ENCODE measurements around the gene SERPINF2.

DNA sequence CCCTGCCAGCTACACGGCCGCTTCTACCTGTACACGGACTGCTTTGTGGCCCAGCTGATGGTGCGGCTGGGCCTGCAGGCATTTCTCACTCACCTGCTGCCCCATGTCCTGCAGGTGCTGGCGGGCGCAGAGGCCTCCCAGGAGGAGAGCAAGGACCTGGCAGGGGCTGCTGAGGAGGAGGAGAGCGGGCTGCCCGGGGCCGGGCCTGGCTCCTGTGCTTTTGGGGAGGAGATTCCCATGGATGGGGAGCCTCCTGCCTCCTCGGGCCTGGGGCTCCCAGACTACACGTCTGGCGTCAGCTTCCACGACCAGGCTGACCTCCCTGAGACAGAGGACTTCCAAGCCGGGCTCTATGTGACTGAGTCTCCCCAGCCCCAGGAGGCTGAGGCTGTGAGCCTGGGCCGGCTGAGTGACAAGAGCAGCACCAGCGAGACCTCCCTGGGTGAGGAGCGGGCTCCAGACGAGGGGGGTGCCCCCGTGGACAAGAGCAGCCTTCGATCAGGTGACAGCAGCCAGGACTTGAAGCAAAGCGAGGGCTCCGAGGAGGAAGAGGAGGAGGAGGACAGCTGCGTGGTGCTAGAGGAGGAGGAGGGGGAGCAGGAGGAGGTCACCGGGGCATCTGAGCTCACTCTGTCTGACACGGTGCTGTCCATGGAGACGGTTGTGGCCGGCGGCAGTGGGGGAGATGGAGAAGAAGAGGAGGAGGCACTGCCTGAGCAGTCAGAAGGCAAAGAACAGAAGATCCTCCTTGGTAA is 14.6 kb upstream of the SERPINF2 start:
- TF ChIP-seq, protein P1, sequence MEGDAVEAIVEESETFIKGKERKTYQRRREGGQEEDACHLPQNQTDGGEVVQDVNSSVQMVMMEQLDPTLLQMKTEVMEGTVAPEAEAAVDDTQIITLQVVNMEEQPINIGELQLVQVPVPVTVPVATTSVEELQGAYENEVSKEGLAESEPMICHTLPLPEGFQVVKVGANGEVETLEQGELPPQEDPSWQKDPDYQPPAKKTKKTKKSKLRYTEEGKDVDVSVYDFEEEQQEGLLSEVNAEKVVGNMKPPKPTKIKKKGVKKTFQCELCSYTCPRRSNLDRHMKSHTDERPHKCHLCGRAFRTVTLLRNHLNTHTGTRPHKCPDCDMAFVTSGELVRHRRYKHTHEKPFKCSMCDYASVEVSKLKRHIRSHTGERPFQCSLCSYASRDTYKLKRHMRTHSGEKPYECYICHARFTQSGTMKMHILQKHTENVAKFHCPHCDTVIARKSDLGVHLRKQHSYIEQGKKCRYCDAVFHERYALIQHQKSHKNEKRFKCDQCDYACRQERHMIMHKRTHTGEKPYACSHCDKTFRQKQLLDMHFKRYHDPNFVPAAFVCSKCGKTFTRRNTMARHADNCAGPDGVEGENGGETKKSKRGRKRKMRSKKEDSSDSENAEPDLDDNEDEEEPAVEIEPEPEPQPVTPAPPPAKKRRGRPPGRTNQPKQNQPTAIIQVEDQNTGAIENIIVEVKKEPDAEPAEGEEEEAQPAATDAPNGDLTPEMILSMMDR (IDR thresholded peaks at IDR 0.05; ENCODE audit: insufficient read depth, low read length, poor library complexity, severe bottlenecking) = no peak
- no peak for TF ChIP-seq EZH2phosphoT487 (conservative IDR thresholded peaks at IDR 0.05; ENCODE audit: low read length)

Data from SU-DHL-6 (cell line).